ENCODE measurements around the gene ADAMTS14.
"Not testable (repeated sequence)": the region's sequence is repeated elsewhere in the genome, so short reads cannot be mapped to it uniquely, and the experiment has no call there.

The ADAMTS14 gene

GRCh38 chr10:70656489-70656888 lies 15.8 kb upstream of the ADAMTS14 start:
- no peak for DNase-seq

DNA sequence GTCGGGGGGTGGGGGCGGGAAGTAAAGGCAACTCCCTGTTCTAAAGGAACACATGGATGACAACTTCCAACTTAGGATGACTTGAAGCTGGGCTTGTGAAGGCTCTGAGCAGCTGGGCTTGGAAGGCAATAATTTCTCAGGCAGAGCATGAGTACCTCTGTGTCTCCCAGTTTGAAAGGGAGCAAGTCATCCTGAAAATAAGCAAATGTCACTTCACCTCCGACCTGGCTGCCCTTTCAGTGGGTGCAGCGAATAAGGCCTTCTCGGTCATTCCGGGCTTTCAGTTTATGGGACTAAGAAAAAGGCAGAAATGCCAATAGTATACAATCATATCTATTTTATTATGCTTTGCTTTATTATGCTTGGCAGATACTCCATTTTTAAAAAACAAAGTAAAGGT lies 15.3 kb upstream of the ADAMTS14 start:
- DNase-seq, result no peak

DNA sequence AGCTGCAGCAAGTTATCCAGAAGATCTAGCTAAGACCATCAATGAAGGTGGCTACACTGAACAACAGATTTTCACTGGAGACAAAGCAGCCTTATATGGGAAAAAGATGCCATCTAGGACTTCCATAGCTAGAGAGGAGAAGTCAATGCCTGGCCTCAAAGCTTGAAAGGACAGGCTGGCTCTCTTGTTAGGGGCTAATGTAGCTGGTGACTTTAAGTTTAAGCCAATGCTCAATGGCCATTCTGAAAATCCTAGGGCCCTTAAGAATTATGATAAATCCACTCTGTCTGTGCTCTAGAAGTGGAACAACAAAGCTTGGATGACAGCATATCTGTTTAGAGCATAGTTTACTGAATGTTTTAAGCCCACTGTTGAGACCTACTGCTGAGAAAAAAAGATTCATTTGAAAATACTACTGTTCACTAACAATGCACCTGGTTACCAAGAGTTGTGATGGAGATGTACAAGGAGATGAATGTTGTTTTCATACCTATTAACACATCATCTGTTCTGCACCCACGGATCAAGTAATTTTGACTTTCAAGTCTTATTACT lies 13.6 kb upstream of the ADAMTS14 start:
- DNase-seq, result no peak

GRCh38 chr10:70659306-70659705 lies 13.0 kb upstream of the ADAMTS14 start:
- no peak for DNase-seq

GRCh38 chr10:70660722-70661121 lies 11.6 kb upstream of the ADAMTS14 start:
- no peak for DNase-seq

GRCh38 chr10:70661623-70662361 lies 10.5 kb upstream of the ADAMTS14 start:
- no peak for DNase-seq

GRCh38 chr10:70662362-70663220 lies 9.7 kb upstream of the ADAMTS14 start:
- DNase-seq, result no peak

- DNase-seq, result not testable (repeated sequence)
These were observed 8.6 kb upstream of the ADAMTS14 start for GRCh38 chr10:70663458-70664409.

- peak; percentile 20 for DNase-seq
These were observed 7.6 kb upstream of the ADAMTS14 start for GRCh38 chr10:70664702-70665195.

- DNase-seq, result no peak
These were observed 5.1 kb upstream of the ADAMTS14 start for GRCh38 chr10:70666960-70667798.

DNA sequence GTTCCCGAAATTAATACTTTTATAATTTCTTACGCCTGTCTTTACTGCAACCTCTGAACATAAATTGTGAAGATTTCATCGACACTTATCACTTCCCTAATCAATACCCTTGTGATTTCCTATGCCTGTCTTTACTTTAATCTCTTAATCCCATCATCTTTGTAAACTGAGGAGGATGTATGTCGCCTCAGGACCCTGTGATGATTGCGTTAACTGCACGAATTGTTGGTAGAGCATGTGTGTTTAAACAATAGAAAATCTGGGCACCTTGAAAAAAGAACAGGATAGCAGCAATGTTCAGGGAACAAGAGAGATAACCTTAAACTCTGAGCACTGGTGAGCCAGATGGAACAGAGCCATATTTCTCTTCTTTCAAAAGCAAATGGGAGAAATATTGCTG lies 4.5 kb upstream of the ADAMTS14 start:
- not testable (repeated sequence) for DNase-seq

DNA sequence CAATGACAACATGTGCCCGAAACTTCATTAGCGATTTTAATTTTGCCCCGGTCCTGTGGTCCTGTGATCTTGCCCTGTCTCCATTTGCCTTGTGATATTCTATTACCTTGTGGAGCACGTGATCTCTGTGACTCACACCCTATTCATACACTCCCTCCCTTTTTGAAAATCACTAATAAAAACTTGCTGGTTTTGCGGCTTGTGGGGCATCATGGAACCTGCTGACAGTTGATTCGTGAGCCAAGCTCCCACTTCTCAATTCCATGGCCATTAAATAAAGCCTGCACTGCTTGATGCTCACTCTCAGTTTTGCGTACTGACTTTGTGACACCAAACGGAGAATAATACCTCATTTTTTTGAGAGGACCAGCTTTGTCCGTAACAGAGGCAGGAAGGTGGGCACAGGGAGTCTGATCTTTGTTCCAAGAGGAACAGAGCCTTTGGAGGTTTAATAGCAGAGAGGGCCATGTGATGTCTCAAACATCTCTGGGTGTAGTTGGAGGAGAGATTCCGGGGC lies 3.8 kb upstream of the ADAMTS14 start:
- no peak for DNase-seq

DNA sequence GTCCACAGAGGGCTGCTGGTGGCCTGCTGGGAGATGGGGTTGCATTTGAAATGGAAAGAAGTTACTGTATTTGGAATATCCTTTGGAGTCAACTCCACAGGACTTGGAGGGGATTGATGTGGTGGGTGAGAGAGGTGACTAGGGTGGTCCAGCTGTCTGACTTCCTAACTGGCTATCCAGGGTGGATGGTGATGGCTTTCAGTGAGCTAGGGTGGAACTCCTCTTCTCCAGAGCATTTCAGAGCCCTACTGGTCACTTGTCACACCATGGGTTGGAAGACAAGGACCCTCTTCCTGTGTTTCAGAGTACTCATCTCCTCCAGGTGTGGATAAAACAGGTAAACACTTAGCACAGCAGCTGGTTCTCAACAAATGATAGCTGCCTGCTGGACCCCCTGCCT lies 3.3 kb upstream of the ADAMTS14 start:
- no peak for DNase-seq

DNA sequence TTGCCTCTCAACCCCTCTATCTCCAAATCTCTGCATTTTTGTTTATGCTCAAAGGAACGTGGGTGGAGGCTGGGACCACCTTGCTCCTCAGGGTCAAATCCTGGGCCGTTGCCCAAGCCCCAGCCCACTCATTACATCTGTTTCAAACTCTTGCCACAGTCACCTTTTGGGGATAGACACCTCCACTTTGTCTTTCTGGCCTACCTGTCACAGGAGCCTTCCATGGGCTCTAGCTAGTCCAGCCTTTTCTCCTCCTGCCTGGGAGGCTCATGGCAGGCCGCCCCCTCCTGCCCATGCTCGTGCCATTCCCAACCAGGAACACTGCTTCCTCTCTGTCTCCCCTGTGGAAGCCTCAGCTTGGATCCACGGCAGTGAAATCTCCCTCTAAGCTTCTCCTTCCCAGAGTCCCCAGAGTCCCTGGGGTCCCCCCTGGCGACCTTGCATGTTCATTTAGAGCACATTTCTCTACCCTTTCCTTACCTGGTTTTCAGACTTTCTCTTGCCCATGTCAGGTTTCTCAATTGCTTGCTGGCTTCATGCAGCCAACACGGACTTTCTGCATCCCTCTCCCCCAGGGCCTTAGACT lies 2.5 kb upstream of the ADAMTS14 start:
- DNase-seq, result no peak

GRCh38 chr10:70671619-70672164 lies 614 bp upstream of the ADAMTS14 start:
- no peak for DNase-seq

DNA sequence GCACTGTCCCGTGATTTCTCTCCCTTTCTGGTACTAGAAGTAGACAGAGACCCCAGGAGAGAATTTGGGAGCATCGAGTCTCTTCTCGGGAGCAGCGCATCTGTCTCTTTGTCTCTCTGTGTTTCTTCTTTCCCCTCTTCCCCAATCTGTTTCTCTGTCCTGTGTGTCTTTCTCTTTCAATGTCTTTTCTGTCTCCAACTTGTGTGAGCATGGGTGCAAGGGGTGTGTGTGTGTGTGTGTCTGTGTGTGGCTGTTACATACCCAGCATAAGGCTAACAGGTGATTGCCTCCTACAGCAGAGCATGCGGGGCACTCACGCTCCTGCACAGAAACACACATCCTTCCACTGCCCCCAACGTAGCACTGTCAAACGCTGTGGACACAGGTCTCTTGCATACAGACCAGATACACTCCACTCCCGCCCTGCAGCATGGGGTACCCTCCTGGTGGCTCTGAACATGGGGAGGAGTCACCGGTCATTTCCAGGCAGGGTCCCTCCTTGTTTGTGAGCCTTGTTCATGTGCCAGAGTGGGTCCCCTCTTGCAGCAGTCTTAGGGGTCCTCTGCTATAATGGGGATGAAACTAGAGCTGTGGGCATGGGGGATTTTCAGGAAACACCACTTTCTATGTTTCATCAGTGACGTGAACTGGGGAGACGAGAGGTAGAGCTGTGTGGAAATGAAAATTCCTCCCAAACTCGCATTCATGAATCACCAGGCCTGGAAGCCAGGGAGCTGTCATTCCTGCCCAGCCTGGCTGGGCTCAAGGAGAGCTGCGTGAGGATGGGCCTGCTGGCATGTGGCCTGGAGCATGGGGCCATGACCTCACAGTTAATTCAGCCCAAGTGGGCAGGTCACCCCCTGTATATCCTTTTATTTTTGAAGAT lies 980 bp downstream of the ADAMTS14 start:
- peak; percentile 33 for DNase-seq

DNA sequence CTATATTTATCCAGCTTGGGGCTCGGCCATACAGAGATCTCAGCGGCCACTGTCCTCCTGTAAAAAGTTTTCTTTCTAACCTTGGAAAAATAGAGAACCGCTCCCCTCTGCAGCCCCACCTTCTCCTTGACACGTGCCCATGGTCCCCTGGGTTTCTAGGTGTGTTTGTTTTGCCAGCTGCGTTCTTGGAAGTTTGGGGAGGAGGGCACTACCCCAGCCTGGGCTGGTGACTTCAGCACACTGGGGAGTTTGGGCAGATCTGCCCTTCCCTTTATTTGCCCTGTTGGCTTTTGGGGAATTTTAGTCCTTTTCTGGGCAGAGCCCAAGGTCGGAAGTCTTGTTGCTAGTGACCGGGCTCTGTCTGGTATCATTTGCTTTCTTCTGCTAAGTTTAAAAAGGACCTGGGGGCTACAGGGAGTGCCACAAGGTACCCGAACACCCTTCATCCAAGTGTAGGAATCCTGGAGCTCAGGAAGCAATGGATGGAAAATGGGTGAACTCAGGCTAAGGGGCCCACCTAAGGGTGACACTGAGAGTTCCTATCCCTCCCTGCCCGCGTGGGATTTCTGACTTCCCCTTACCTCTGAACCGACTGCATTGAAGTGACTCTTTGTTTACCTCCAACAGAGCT lies 1.7 kb downstream of the ADAMTS14 start:
- no peak for DNase-seq

DNA sequence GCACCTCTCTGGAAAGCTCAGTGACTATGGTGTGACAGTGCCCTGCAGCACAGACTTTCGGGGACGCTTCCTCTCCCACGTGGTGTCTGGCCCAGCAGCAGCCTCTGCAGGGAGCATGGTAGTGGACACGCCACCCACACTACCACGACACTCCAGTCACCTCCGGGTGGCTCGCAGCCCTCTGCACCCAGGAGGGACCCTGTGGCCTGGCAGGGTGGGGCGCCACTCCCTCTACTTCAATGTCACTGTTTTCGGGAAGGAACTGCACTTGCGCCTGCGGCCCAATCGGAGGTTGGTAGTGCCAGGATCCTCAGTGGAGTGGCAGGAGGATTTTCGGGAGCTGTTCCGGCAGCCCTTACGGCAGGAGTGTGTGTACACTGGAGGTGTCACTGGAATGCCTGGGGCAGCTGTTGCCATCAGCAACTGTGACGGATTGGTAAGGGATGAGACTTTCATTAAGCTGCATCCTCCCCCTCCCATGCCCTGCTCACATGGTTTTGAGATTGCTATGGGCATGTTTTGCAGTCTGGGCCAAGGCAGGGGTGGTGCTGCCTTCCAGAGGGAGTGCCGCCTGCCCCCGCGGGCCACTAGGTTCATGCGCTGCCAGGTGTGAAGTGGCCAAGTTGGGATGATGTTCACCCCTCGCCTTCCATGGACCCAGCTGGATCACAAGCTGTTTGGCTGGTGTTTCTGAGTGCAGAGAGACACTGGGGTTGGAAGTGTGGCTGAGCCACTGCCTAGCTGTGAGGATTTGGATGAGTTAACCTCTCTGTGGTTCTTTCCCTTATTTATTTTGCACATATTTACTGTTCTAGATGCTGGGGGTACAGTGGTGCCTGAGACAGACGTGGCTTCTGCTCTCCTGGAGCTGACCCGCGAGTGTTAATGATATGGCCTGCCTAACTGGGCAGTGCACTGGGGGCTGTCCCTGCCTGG lies 2.5 kb downstream of the ADAMTS14 start:
- DNase-seq, result no peak
